Hepatocyte (in vitro differentiated cells): Measurements from ENCODE around the gene TESK1. TPM values are rescaled to one million over a fixed set of nuclear protein-coding genes. Genes with fewer than 3 reads are reported as not detected.

Source experiments
- DNase-seq: peaks from one replicate; pipeline ENCODE4 v3.0.0-alpha.2; 2016; ENCODE audit warnings: low spot score
- H2AFZ ChIP-seq: fragments of 200-600 bp; sonication (generic); 2 replicates; pipeline ENCODE4 v1.6.0; 2016; ENCODE audit warnings: antibody characterized with exemption, mild to moderate bottlenecking
- H3K27ac ChIP-seq: fragments of 200-600 bp; sonication (generic); 2 replicates; pipeline ENCODE4 v1.5.1; 2016; ENCODE audit warnings: mild to moderate bottlenecking
- H3K27me3 ChIP-seq: fragments of 200-600 bp; sonication (generic); 2 replicates; pipeline ENCODE4 v1.6.1; 2016
- H3K36me3 ChIP-seq: fragments of 200-600 bp; sonication (generic); replicated peaks from 2 replicates; pipeline ENCODE4 v1.5.1; 2016; ENCODE audit warnings: low read depth; ENCODE audit not compliant: insufficient read depth
- H3K4me1 ChIP-seq: fragments of 200-600 bp; sonication (generic); 2 replicates; pipeline ENCODE4 v1.5.1; 2016; ENCODE audit warnings: mild to moderate bottlenecking, moderate library complexity; ENCODE audit not compliant: insufficient read depth
- H3K4me2 ChIP-seq: fragments of 200-600 bp; sonication (generic); 2 replicates; pipeline ENCODE4 v1.6.0; 2016
- H3K4me3 ChIP-seq: fragments of 200-600 bp; sonication (generic); 2 replicates; pipeline ENCODE4 v1.5.1; 2016; ENCODE audit warnings: mild to moderate bottlenecking
- H3K79me2 ChIP-seq: fragments of 200-600 bp; sonication (generic); 2 replicates; pipeline ENCODE4 v1.6.0; 2017; ENCODE audit warnings: mild to moderate bottlenecking
- H3K9me2 ChIP-seq: fragments of 200-600 bp; sonication (generic); replicated peaks from 2 replicates; pipeline ENCODE4 v1.6.0; 2017; ENCODE audit warnings: mild to moderate bottlenecking; ENCODE audit not compliant: insufficient read depth
- H3K9me3 ChIP-seq: fragments of 200-600 bp; sonication (generic); 2 replicates; pipeline ENCODE4 v1.5.1; 2016; ENCODE audit warnings: low read depth, mild to moderate bottlenecking
- H4K20me1 ChIP-seq: fragments of 200-600 bp; sonication (generic); 2 replicates; pipeline ENCODE4 v1.6.0; 2016; ENCODE audit warnings: mild to moderate bottlenecking; ENCODE audit not compliant: insufficient read depth, poor library complexity, severe bottlenecking
- CTCF ChIP-seq: fragments of 200-600 bp; sonication (generic); IDR thresholded peaks from 2 replicates; pipeline ENCODE4 v1.5.1; 2016; ENCODE audit warnings: antibody characterized with exemption, mild to moderate bottlenecking; ENCODE audit not compliant: poor library complexity
- EZH2 ChIP-seq: fragments of 200-600 bp; sonication (generic); IDR thresholded peaks from 2 replicates; pipeline ENCODE4 v1.6.1; 2016; ENCODE audit warnings: antibody characterized with exemption, mild to moderate bottlenecking, borderline replicate concordance
- EZH2phosphoT487 ChIP-seq: fragments of 200-600 bp; sonication (generic); IDR thresholded peaks from one replicate; pipeline ENCODE4 v1.6.1; 2018; ENCODE audit warnings: antibody characterized with exemption, mild to moderate bottlenecking, low read depth, moderate library complexity; ENCODE audit not compliant: unreplicated experiment, severe bottlenecking
- WGBS: methylation state at CpG from one replicate; pipeline ENCODE4 v1.1.6; 2016; ENCODE audit warnings: low lambda C conversion rate; ENCODE audit errors: missing lambda C conversion rate; 5-methylcytosine and 5-hydroxymethylcytosine counted together
- polyA plus RNA-seq: library from polyadenylated mRNA; unstranded; fragments of >200 nt; fragmentation: Nextera tagmentation; extraction: Ambion mirVana; gene quantifications from 2 replicates; pipeline ENCODE4 v1.2.1, GENCODE V29; 2016
- total RNA-seq: library from RNA; depleted of rRNA; stranded (reverse); fragments of >200 nt; gene quantifications from 2 replicates; pipeline ENCODE4 v1.2.3, GENCODE V29; 2014

TESK1 gene
- total and polyA plus RNA-seq, 2 experiments from 2014 or later: 17.4 to 30.3 TPM

DNA sequence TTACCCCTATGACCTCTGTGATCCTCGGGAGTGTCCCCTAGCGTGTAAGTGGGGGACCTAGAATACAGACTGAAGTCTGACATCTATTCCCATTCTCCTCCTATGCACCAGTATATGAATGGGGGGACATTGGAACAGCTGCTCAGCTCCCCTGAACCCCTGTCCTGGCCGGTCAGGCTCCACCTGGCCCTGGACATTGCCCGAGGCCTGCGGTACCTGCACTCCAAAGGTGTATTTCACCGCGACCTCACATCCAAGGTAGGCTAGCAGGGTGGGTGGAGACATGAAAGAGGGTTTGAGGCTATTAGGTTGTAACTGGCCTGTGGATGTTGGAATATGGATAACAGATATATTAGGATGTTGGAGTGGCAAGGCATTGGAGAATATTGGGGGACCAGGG is 1.7 kb downstream of the TESK1 start:
- no peak for DNase-seq
- WGBS: 85% methylated on average over 7 of the region's 7 CpGs
- peaks cover 25% of the 10 kb centered on the region for H3K79me2 ChIP-seq
- no peaks in the 10 kb centered on the region for H3K36me3 ChIP-seq
- H3K4me3 ChIP-seq: peak overlapping the region; percentile 84
- peaks cover 18% of the 10 kb centered on the region for H4K20me1 ChIP-seq
- no peak overlapping the region for H3K27ac ChIP-seq
- no peaks in the 10 kb centered on the region for H3K9me2 ChIP-seq
- no peak overlapping the region for H2AFZ ChIP-seq
- H3K27me3 ChIP-seq: no peaks in the 10 kb centered on the region
- H3K9me3 ChIP-seq: no peaks in the 10 kb centered on the region
- H3K4me2 ChIP-seq: peak overlapping the region; percentile 98
- no peak for TF ChIP-seq CTCF
- TF ChIP-seq EZH2phosphoT487: no peak
- no peak for TF ChIP-seq EZH2
- peaks cover 15% of the 10 kb centered on the region for H3K4me1 ChIP-seq

DNA sequence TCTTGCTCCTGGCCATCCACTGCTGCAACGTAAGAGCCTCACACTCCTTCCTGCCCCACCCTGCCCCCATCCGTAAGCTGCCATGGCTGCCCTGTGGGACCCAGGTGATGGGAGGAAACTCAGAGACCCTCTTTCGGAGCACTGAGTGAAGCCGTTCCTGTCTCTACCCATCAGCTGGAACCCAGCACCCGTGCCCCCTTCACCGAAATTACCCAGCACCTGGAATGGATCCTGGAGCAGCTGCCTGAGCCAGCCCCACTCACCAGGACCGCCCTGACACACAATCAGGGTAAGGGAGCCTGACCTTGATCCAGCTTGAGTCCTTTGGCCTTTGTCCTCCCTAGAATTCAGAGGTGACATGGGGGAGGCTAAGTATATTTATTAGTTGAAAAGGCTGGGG is 3.2 kb downstream of the TESK1 start:
- Histone ChIP-seq H3K27ac (no peak overlapping the region), H3K4me2 (no peak overlapping the region), H3K27me3 (no peaks in the 10 kb centered on the region), H4K20me1 (peaks cover 18% of the 10 kb centered on the region), H3K4me1 (peaks cover 8% of the 10 kb centered on the region), H3K36me3 (no peaks in the 10 kb centered on the region), H3K79me2 (peaks cover 20% of the 10 kb centered on the region), H3K4me3 (no peak overlapping the region), H2AFZ (no peak overlapping the region), H3K9me2 (no peaks in the 10 kb centered on the region), H3K9me3 (no peaks in the 10 kb centered on the region)
- no peak for DNase-seq
- 95% methylated on average over 7 of the region's 7 CpGs for WGBS
- TF ChIP-seq EZH2 (no peak), CTCF (no peak), EZH2phosphoT487 (no peak)

DNA sequence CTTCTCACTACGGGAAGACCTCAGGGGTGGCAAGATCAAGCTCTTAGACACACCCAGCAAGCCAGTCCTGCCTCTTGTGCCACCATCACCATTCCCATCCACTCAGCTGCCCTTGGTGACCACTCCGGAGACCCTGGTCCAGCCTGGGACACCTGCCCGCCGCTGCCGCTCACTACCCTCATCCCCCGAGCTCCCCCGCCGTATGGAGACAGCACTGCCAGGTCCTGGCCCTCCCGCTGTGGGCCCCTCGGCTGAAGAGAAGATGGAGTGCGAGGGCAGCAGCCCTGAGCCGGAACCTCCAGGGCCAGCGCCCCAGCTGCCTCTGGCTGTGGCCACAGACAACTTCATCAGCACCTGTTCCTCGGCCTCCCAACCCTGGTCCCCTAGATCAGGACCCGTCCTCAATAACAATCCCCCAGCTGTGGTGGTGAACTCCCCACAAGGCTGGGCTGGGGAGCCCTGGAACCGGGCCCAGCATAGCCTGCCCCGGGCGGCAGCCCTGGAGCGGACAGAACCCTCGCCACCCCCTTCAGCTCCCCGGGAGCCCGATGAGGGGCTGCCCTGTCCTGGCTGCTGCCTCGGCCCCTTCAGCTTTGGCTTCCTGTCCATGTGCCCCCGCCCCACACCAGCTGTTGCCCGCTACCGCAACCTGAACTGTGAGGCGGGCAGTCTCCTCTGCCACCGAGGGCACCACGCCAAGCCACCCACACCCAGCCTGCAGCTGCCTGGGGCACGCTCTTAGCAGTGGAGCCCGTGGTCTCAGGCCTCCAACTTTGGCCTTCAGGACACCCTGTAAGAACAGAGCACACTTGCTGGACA is 4.1 kb downstream of the TESK1 start:
- no peak for DNase-seq
- Histone ChIP-seq H3K79me2 (peaks cover 20% of the 10 kb centered on the region), H3K4me2 (no peak overlapping the region), H3K27ac (no peak overlapping the region), H3K4me1 (peaks cover 6% of the 10 kb centered on the region), H4K20me1 (peaks cover 18% of the 10 kb centered on the region), H3K4me3 (no peak overlapping the region), H3K27me3 (peaks cover 4% of the 10 kb centered on the region), H3K36me3 (no peaks in the 10 kb centered on the region), H3K9me2 (no peaks in the 10 kb centered on the region), H3K9me3 (no peaks in the 10 kb centered on the region), H2AFZ (no peak overlapping the region)
- TF ChIP-seq EZH2phosphoT487 (no peak), EZH2 (no peak), CTCF (no peak)
- 97% methylated on average over 29 of the region's 31 CpGs for WGBS
